HEK293T (cell line): ENCODE measurements around the gene PLA2G4B.

Experiments used
- ARNT ChIP-seq: fragments of 450-650 bp; IDR thresholded peaks from 2 replicates; pipeline ENCODE4 v1.6.1; 2017; ENCODE audit warnings: mild to moderate bottlenecking
- CTBP1 ChIP-seq: fragments of 450-650 bp; IDR thresholded peaks from 2 replicates; pipeline ENCODE4 v1.6.1; 2016; ENCODE audit warnings: borderline replicate concordance
- FOXK2 ChIP-seq: fragments of 450-650 bp; IDR thresholded peaks from 2 replicates; pipeline ENCODE4 v1.6.1; 2016; ENCODE audit warnings: mild to moderate bottlenecking
- FOXM1 ChIP-seq: fragments of 450-650 bp; IDR thresholded peaks from 2 replicates; pipeline ENCODE4 v1.6.1; 2017; ENCODE audit warnings: mild to moderate bottlenecking, borderline replicate concordance
- L3MBTL2 ChIP-seq: fragments of 450-650 bp; conservative IDR thresholded peaks from 2 replicates; pipeline ENCODE4 v1.6.1; 2016; ENCODE audit warnings: mild to moderate bottlenecking
- LEF1 ChIP-seq: fragments of 450-650 bp; IDR thresholded peaks from 2 replicates; pipeline ENCODE4 v1.6.1; 2017; ENCODE audit warnings: mild to moderate bottlenecking, borderline replicate concordance
- NFRKB ChIP-seq: fragments of 450-650 bp; IDR thresholded peaks from 2 replicates; pipeline ENCODE4 v1.6.1; 2016; ENCODE audit warnings: mild to moderate bottlenecking, moderate library complexity
- PKNOX1 ChIP-seq: fragments of 450-650 bp; IDR thresholded peaks from 2 replicates; pipeline ENCODE4 v1.6.1; 2016
- SP1 ChIP-seq: fragments of 450-650 bp; IDR thresholded peaks from 2 replicates; pipeline ENCODE4 v1.6.1; 2017
- TARDBP ChIP-seq: fragments of 450-650 bp; IDR thresholded peaks from 2 replicates; pipeline ENCODE4 v1.6.1; 2016
- ZNF384 ChIP-seq: fragments of 450-650 bp; IDR thresholded peaks from 2 replicates; pipeline ENCODE4 v1.6.1; 2016

GRCh38 chr15:41806291-41807181 is 32.1 kb upstream of the PLA2G4B start:
- TF ChIP-seq L3MBTL2 (no peak), ARNT (no peak), LEF1 (no peak), SP1 (no peak), FOXM1 (no peak), CTBP1 (no peak), TARDBP (no peak), PKNOX1 (no peak), FOXK2 (no peak), NFRKB (no peak), ZNF384 (no peak)
